HG03196 (cell line): Measurements from ENCODE around the gene RAB42.
A peak's percentile ranks its signal among the peaks of the same experiment; 100 is the strongest.
"Not testable (repeated sequence)": the region's sequence is repeated elsewhere in the genome, so short reads cannot be mapped to it uniquely, and the experiment has no call there.

Experiments
- ATAC-seq: cut with Tn5 transposase; IDR thresholded peaks from one replicate; pipeline ENCODE4 v1.9.1; 2021; ENCODE audit not compliant: unreplicated experiment

The RAB42 gene

GRCh38 chr1:28591708-28592320, at the start of gene RAB42:
Gene RAB42, plus strand, starts transcription at chr1:28592265. Its CDS starts 247 bp downstream, at chr1:28592512.
- no peak for ATAC-seq

- no peak for ATAC-seq
Observed at GRCh38 chr1:28545246-28545628, 46.8 kb upstream of the RAB42 start.

GRCh38 chr1:28548318-28548717, 43.7 kb upstream of the RAB42 start:
- no peak for ATAC-seq

GRCh38 chr1:28551381-28551780, 40.7 kb upstream of the RAB42 start:
- ATAC-seq: no peak

GRCh38 chr1:28552758-28553663, 39.1 kb upstream of the RAB42 start, which contains the start of gene TRNAU1AP:
Gene TRNAU1AP, plus strand, starts transcription at chr1:28553085. Its CDS starts 26 bp downstream, at chr1:28553111.
- ATAC-seq: peak; percentile 91

- no peak for ATAC-seq
Observed at GRCh38 chr1:28560886-28561285, 31.2 kb upstream of the RAB42 start.

GRCh38 chr1:28564310-28564709, 27.8 kb upstream of the RAB42 start:
- ATAC-seq: no peak

- no peak for ATAC-seq
Observed at GRCh38 chr1:28565040-28565439, 27.0 kb upstream of the RAB42 start.

- ATAC-seq: no peak
Observed at GRCh38 chr1:28565726-28566125, 26.3 kb upstream of the RAB42 start.

GRCh38 chr1:28566931-28567330, 25.1 kb upstream of the RAB42 start:
- ATAC-seq: no peak

- no peak for ATAC-seq
Observed at GRCh38 chr1:28571911-28572310, 20.2 kb upstream of the RAB42 start.

- ATAC-seq: not testable (repeated sequence)
Observed at GRCh38 chr1:28572891-28573290, 19.2 kb upstream of the RAB42 start.

GRCh38 chr1:28573564-28573963, 18.5 kb upstream of the RAB42 start:
- no peak for ATAC-seq

GRCh38 chr1:28577052-28577678, 14.9 kb upstream of the RAB42 start:
- ATAC-seq: no peak

GRCh38 chr1:28577738-28578536, 14.1 kb upstream of the RAB42 start:
- no peak for ATAC-seq

GRCh38 chr1:28578696-28579218, 13.3 kb upstream of the RAB42 start:
- no peak for ATAC-seq

- ATAC-seq: no peak
Observed at GRCh38 chr1:28579401-28579800, 12.7 kb upstream of the RAB42 start.

GRCh38 chr1:28580722-28581530, 11.1 kb upstream of the RAB42 start:
- peak; percentile 20 for ATAC-seq

GRCh38 chr1:28581531-28582247, 10.4 kb upstream of the RAB42 start:
- ATAC-seq: peak; percentile 88
